Thyroid gland (tissue), 4 donors: Measurements from ENCODE around the gene TAF1B. TPM values are rescaled to one million over a fixed set of nuclear protein-coding genes. Genes with fewer than 3 reads are reported as not detected.
"Not testable (repeated sequence)": the region's sequence is repeated elsewhere in the genome, so short reads cannot be mapped to it uniquely, and the experiment has no call there.

Source experiments
- DNase-seq, 2 donors: peaks; one replicate each; pipeline ENCODE4 v3.0.0-alpha.2; 2019
- H3K27ac ChIP-seq, 3 donors: fragments of 200-600 bp; sonication (generic); 1 replicate in 2 of 3; 2 replicates in 1 of 3; pipeline ENCODE4 v1.5.1; 2016 to 2019; ENCODE audit warnings: mild to moderate bottlenecking in 1 of 3, moderate library complexity in 1 of 3
- H3K27me3 ChIP-seq: fragments of 200-600 bp; sonication (generic); one replicate; pipeline ENCODE4 v1.5.1; 2019
- H3K36me3 ChIP-seq, 2 donors: fragments of 200-600 bp; sonication (generic); one replicate each; pipeline ENCODE4 v1.5.1; 2016 to 2019
- H3K4me1 ChIP-seq, 2 donors: fragments of 200-600 bp; sonication (generic); one replicate each; pipeline ENCODE4 v1.5.1; 2017 to 2019
- H3K4me3 ChIP-seq, 3 donors: fragments of 200-600 bp; sonication (generic); replicated peaks in 1 of 3; 1 replicate in 2 of 3; 2 replicates in 1 of 3; pipeline ENCODE4 v1.5.1; 2016; ENCODE audit warnings: mild to moderate bottlenecking in 1 of 3
- H3K9me3 ChIP-seq: fragments of 200-600 bp; sonication (generic); one replicate; pipeline ENCODE4 v1.5.1; 2017
- POLR2A ChIP-seq, 2 donors: fragments of 450-650 bp; IDR thresholded peaks; one replicate each; pipeline ENCODE4 v1.6.1; 2017; ENCODE audit warnings: antibody characterized with exemption in 2 of 2, mild to moderate bottlenecking in 2 of 2, moderate library complexity in 1 of 2
- WGBS, 2 donors: methylation state at CpG; one replicate each; pipeline ENCODE4 v1.1.5; 2017; 5-methylcytosine and 5-hydroxymethylcytosine counted together
- intact Hi-C: fragments of 100-400 bp; cut with DNase I; formaldehyde crosslinking; loops from one replicate; pipeline ENCODE4 v1.15.1; 2023
- total RNA-seq, 4 donors: library from RNA; depleted of rRNA; stranded (reverse); fragments of >200 nt; gene quantifications; one replicate each; pipeline ENCODE4 v1.2.3, GENCODE V29; 2016
- TF ChIP-seq, protein P1 (sequence below), 6 experiments: fragments of 200-600 bp in 3 of 6; fragments of 450-650 bp in 3 of 6; sonication (generic) in 3 of 6; IDR thresholded peaks; one replicate each; pipeline ENCODE4 v1.5.1; 2016 to 2019; ENCODE audit warnings: antibody characterized with exemption in 6 of 6, mild to moderate bottlenecking in 2 of 6, inconsistent platforms in 1 of 6, moderate library complexity in 1 of 6

Gene TAF1B
- total RNA-seq, 4 donors from 2014 or later: 18.6 to 33.9 (median 25.8) TPM

DNA sequence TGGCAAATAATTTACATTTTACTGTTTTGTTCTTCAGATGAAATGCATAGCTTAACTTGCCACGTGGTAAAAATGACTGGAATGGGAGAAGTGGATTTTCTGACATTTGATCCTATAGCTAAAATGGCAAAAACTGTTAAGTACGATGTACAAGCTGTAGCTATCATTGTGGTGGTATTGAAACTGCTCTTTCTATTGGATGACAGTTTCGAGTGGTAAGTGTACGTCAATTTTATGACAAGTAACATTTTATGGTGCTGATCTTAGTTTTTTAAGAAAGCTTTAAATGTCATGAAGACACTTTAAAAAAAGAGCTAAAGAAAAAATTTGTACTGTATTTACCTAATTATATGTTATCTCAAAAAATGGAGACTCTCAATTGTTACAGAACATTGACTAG lies 67.4 kb downstream of the TAF1B start:
- intact Hi-C loops: no loop called here
- WGBS, 2 donors: 77 to 95% methylated on average over 4 of the region's 4 CpGs
- DNase-seq: no peak

GRCh38 chr2:9912468-9912867 lies 69.2 kb downstream of the TAF1B start:
- 95 to 96% methylated on average over 4 of the region's 4 CpGs for WGBS, 2 donors
- peaks cover 2 to 15% of the 10 kb centered on the region in 2 donors for H3K36me3 ChIP-seq
- no peak for TF ChIP-seq POLR2A (IDR thresholded peaks at IDR 0.05)
- TF ChIP-seq, protein P1, sequence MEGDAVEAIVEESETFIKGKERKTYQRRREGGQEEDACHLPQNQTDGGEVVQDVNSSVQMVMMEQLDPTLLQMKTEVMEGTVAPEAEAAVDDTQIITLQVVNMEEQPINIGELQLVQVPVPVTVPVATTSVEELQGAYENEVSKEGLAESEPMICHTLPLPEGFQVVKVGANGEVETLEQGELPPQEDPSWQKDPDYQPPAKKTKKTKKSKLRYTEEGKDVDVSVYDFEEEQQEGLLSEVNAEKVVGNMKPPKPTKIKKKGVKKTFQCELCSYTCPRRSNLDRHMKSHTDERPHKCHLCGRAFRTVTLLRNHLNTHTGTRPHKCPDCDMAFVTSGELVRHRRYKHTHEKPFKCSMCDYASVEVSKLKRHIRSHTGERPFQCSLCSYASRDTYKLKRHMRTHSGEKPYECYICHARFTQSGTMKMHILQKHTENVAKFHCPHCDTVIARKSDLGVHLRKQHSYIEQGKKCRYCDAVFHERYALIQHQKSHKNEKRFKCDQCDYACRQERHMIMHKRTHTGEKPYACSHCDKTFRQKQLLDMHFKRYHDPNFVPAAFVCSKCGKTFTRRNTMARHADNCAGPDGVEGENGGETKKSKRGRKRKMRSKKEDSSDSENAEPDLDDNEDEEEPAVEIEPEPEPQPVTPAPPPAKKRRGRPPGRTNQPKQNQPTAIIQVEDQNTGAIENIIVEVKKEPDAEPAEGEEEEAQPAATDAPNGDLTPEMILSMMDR (IDR thresholded peaks at IDR 0.05): no peak
- no peak overlapping the region for H3K4me3 ChIP-seq
- DNase-seq: no peak
- no peaks in the 10 kb centered on the region for H3K4me1 ChIP-seq
- no peaks in the 10 kb centered on the region for H3K27me3 ChIP-seq
- intact Hi-C loops: no loop called here
- H3K27ac ChIP-seq: no peak overlapping the region
- H3K9me3 ChIP-seq: no peaks in the 10 kb centered on the region

More for the DNA sequence above, 67.4 kb downstream of the TAF1B start:
- no peaks in the 10 kb centered on the region for H3K27me3 ChIP-seq
- H3K4me1 ChIP-seq: no peaks in the 10 kb centered on the region
- TF ChIP-seq, protein P1 (IDR thresholded peaks at IDR 0.05): no peak
- no peak for TF ChIP-seq POLR2A (IDR thresholded peaks at IDR 0.05)
- no peak overlapping the region for H3K27ac ChIP-seq
- H3K4me3 ChIP-seq: no peak overlapping the region
- peaks cover 2 to 15% of the 10 kb centered on the region in 2 donors for H3K36me3 ChIP-seq
- no peaks in the 10 kb centered on the region for H3K9me3 ChIP-seq

DNA sequence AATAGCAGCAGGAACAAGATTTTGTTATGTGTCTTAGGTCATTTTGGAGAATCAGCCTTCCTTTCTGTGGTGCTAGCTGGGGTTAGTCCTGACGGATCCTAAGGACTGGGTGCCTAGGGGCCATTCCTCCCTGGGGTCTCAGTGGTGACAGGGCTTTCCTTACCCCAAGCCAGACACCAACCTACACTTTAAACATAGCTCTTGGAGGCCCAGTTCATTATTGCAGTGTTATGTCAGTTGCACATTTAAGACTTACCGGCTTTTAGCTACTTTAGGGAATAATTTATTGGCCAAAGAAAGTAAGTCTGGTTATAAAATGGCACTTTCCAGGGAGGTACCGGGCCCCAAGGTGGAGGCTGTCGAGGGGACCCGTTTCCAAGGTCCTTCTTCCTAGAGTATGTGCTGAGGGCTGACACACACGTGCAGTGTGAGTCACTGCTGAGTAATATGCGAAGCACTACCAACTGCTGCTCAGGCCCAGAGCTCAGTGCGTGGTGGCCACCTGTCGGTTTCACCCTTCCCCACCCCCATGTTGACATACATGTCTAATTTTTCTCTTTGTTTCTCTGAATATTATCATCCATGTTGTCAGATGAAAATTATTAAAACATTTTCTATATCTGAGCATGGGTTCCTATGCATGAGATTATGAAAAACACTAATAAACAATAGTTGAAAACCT lies 71.3 kb downstream of the TAF1B start:
- no peak overlapping the region for H3K27ac ChIP-seq
- no peaks in the 10 kb centered on the region for H3K4me1 ChIP-seq
- H3K4me3 ChIP-seq: no peak overlapping the region
- intact Hi-C loops: no loop called here
- H3K9me3 ChIP-seq: no peaks in the 10 kb centered on the region
- DNase-seq: no peak
- TF ChIP-seq, protein P1 (IDR thresholded peaks at IDR 0.05): no peak
- TF ChIP-seq POLR2A (IDR thresholded peaks at IDR 0.05): no peak
- no peaks in the 10 kb centered on the region for H3K27me3 ChIP-seq
- H3K36me3 ChIP-seq: peaks cover 2 to 15% of the 10 kb centered on the region in 2 donors
- 90 to 95% methylated on average over 9 of the region's 9 CpGs for WGBS, 2 donors

DNA sequence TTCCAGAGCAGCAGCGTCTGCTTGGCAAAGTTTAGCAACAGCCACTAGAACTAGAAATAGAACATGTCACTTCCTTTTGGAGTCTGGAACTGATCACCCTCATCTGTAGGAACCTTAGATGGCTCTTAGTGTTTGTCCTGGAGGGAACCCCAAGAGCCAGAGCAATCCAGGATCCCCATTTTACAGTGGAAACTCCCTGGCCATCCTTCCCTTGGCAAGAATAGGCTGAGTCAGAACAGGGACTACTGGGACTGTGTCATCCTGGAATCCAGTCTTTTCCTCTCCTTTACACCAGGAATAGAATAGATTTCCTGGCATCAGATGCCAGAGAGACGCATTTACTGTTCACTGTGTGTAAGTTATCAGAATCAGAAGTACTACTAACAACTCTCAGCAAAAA lies 75.0 kb downstream of the TAF1B start:
- no peak for TF ChIP-seq POLR2A (IDR thresholded peaks at IDR 0.05)
- TF ChIP-seq, protein P1 (IDR thresholded peaks at IDR 0.05): no peak
- H3K4me1 ChIP-seq: no peaks in the 10 kb centered on the region
- no peak overlapping the region for H3K27ac ChIP-seq
- 44 to 65% methylated on average over 2 of the region's 2 CpGs for WGBS, 2 donors
- no peak overlapping the region for H3K4me3 ChIP-seq
- peaks cover 1 to 4% of the 10 kb centered on the region in 2 donors for H3K36me3 ChIP-seq
- no peaks in the 10 kb centered on the region for H3K9me3 ChIP-seq
- H3K27me3 ChIP-seq: no peaks in the 10 kb centered on the region
- intact Hi-C loops: no loop called here
- DNase-seq: no peak

DNA sequence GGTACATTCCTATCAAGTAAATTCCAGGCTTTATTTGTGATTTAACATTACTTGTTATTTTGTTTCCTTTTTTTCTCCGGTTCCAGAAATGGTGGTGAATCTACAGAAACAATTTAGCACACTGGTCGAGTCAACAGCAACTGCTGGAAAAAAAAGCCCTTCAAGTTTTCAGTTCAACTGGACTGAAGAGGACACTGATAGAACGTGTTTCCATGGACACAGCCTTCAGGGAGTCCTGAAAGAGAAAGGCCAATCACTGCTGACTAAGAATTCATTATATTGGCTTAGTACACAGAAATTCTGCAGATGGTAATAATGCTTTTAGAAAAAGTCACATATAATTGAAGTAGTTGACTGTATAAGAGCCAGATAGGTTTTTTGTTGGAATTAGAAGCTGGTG lies 76.2 kb downstream of the TAF1B start:
- Histone ChIP-seq H3K9me3 (no peaks in the 10 kb centered on the region), H3K36me3 (no peaks in the 10 kb centered on the region), H3K27me3 (no peaks in the 10 kb centered on the region), H3K4me1 (no peaks in the 10 kb centered on the region), H3K27ac (no peak overlapping the region), H3K4me3 (no peak overlapping the region)
- DNase-seq: no peak
- intact Hi-C loops: no loop called here
- TF ChIP-seq, protein P1 (IDR thresholded peaks at IDR 0.05): no peak
- no peak for TF ChIP-seq POLR2A (IDR thresholded peaks at IDR 0.05)
- WGBS, 2 donors: 67 to 87% methylated on average over 3 of the region's 3 CpGs

- intact Hi-C loops, H3K27me3 ChIP-seq: not testable (repeated sequence)
Measured at GRCh38 chr2:9927020-9927419, 83.7 kb downstream of the TAF1B start.

More at GRCh38 chr2:9927020-9927419, 83.7 kb downstream of the TAF1B start:
- not testable (repeated sequence) for H3K27ac ChIP-seq, H3K4me3 ChIP-seq, H3K36me3 ChIP-seq, H3K9me3 ChIP-seq, H3K4me1 ChIP-seq, DNase-seq
- WGBS, 2 donors: 98 to 100% methylated on average over 2 of the region's 2 CpGs
